SW480 (cell line): ENCODE measurements around the gene BUD23.
"Not testable (repeated sequence)": the region's sequence is repeated elsewhere in the genome, so short reads cannot be mapped to it uniquely, and the experiment has no call there.

Experiments used
- DNase-seq: peaks from one replicate; pipeline ENCODE4 v3.0.0-alpha.2; 2016; ENCODE audit warnings: low spot score

Gene BUD23

GRCh38 chr7:73701357-73701995 is 18.1 kb downstream of the BUD23 start:
- peak; percentile 70 for DNase-seq

GRCh38 chr7:73702226-73702625 is 18.8 kb downstream of the BUD23 start:
- DNase-seq, result no peak

GRCh38 chr7:73702665-73703064 is 19.3 kb downstream of the BUD23 start:
- DNase-seq, result no peak

- DNase-seq, result no peak
These were observed 19.8 kb downstream of the BUD23 start for GRCh38 chr7:73703225-73703624.

GRCh38 chr7:73703757-73704639 is 20.6 kb downstream of the BUD23 start:
- no peak for DNase-seq

- no peak for DNase-seq
These were observed 21.5 kb downstream of the BUD23 start for GRCh38 chr7:73704640-73705550.

GRCh38 chr7:73705551-73705920 is 22.1 kb downstream of the BUD23 start:
- no peak for DNase-seq

GRCh38 chr7:73706126-73707044 is 23.0 kb downstream of the BUD23 start:
- DNase-seq, result no peak

GRCh38 chr7:73707045-73707631 is 23.7 kb downstream of the BUD23 start:
- no peak for DNase-seq

- no peak for DNase-seq
These were observed 25.7 kb downstream of the BUD23 start for GRCh38 chr7:73708961-73709549.

- no peak for DNase-seq
These were observed 29.4 kb downstream of the BUD23 start for GRCh38 chr7:73712773-73713172.

- DNase-seq, result not testable (repeated sequence)
These were observed 29.9 kb downstream of the BUD23 start for GRCh38 chr7:73713319-73713718.

GRCh38 chr7:73715648-73716317 is 32.4 kb downstream of the BUD23 start:
- peak; percentile 91 for DNase-seq

GRCh38 chr7:73716318-73716890 is 33.0 kb downstream of the BUD23 start:
- no peak for DNase-seq

GRCh38 chr7:73717025-73717807 is 33.8 kb downstream of the BUD23 start:
- DNase-seq, result no peak

- DNase-seq, result peak; percentile 72
These were observed 34.6 kb downstream of the BUD23 start for GRCh38 chr7:73717991-73718405.

GRCh38 chr7:73718438-73718881 is 35.1 kb downstream of the BUD23 start:
- peak; percentile 33 for DNase-seq

GRCh38 chr7:73718905-73719805 is 35.8 kb downstream of the BUD23 start, which contains the start of gene STX1A:
TSS of gene STX1A (minus strand) at chr7:73719669. CDS start at chr7:73719631, 38 bp downstream.
- DNase-seq, result peak; percentile 78
